ENCODE data around the gene GPR55. TPM values are rescaled to one million over a fixed set of nuclear protein-coding genes. Genes with fewer than 3 reads are reported as not detected.

GPR55 gene
- total RNA-seq, 1 experiment from 2014 or later = not detected

DNA sequence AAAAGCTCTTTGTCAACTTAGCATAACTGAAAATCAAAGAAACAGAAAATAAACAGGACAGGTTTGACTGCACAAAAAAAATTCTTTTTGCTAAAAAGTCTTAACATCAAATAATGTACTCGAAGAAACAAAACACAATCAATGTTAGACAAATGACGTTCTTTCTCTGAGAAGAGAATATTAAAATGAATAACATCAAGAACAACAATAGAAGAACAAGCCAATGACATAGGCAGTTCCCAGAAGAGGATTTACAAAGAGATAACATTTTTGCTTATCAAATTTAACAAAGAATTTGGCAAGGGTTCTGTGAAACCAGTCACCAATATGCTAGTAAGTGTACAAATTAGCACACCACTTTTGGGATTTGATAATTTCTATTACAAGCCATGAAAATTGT, 5.8 kb downstream of the GPR55 start:
- POLR2A ChIA-PET = no interaction called here
- Mint-ChIP-seq H3K27ac (no peak overlapping the region), H3K9me3 (no peaks in the 10 kb centered on the region), H3K4me1 (peaks cover 8% of the 10 kb centered on the region), H3K36me3 (no peaks in the 10 kb centered on the region), H3K4me3 (no peak overlapping the region), H3K27me3 (ENCODE audit: low read depth) (no peaks in the 10 kb centered on the region)
- CTCF ChIA-PET = no interaction called here
- DNase-seq (ENCODE audit: low spot score) (no peak), ATAC-seq (no peak)
- TF ChIP-seq ZBTB43 (CRISPR knock-in tag; IDR thresholded peaks at IDR 0.05) = no peak
- no peak for TF ChIP-seq TP53 (CRISPR knock-in tag; IDR thresholded peaks at IDR 0.05)
- TF ChIP-seq MAX (CRISPR knock-in tag; IDR thresholded peaks at IDR 0.05) = no peak
- TF ChIP-seq EMX1 (CRISPR knock-in tag; IDR thresholded peaks at IDR 0.05) = no peak
- no peak for TF ChIP-seq ZNF232 (CRISPR knock-in tag; IDR thresholded peaks at IDR 0.05)
- TF ChIP-seq, protein P1, sequence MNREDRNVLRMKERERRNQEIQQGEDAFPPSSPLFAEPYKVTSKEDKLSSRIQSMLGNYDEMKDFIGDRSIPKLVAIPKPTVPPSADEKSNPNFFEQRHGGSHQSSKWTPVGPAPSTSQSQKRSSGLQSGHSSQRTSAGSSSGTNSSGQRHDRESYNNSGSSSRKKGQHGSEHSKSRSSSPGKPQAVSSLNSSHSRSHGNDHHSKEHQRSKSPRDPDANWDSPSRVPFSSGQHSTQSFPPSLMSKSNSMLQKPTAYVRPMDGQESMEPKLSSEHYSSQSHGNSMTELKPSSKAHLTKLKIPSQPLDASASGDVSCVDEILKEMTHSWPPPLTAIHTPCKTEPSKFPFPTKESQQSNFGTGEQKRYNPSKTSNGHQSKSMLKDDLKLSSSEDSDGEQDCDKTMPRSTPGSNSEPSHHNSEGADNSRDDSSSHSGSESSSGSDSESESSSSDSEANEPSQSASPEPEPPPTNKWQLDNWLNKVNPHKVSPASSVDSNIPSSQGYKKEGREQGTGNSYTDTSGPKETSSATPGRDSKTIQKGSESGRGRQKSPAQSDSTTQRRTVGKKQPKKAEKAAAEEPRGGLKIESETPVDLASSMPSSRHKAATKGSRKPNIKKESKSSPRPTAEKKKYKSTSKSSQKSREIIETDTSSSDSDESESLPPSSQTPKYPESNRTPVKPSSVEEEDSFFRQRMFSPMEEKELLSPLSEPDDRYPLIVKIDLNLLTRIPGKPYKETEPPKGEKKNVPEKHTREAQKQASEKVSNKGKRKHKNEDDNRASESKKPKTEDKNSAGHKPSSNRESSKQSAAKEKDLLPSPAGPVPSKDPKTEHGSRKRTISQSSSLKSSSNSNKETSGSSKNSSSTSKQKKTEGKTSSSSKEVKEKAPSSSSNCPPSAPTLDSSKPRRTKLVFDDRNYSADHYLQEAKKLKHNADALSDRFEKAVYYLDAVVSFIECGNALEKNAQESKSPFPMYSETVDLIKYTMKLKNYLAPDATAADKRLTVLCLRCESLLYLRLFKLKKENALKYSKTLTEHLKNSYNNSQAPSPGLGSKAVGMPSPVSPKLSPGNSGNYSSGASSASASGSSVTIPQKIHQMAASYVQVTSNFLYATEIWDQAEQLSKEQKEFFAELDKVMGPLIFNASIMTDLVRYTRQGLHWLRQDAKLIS (CRISPR knock-in tag; IDR thresholded peaks at IDR 0.05; ENCODE audit: borderline replicate concordance) = no peak
- TF ChIP-seq, protein P2, sequence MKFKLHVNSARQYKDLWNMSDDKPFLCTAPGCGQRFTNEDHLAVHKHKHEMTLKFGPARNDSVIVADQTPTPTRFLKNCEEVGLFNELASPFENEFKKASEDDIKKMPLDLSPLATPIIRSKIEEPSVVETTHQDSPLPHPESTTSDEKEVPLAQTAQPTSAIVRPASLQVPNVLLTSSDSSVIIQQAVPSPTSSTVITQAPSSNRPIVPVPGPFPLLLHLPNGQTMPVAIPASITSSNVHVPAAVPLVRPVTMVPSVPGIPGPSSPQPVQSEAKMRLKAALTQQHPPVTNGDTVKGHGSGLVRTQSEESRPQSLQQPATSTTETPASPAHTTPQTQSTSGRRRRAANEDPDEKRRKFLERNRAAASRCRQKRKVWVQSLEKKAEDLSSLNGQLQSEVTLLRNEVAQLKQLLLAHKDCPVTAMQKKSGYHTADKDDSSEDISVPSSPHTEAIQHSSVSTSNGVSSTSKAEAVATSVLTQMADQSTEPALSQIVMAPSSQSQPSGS (CRISPR knock-in tag; IDR thresholded peaks at IDR 0.05; ENCODE audit: borderline replicate concordance, low read depth) = no peak
- TF ChIP-seq, protein P3, sequence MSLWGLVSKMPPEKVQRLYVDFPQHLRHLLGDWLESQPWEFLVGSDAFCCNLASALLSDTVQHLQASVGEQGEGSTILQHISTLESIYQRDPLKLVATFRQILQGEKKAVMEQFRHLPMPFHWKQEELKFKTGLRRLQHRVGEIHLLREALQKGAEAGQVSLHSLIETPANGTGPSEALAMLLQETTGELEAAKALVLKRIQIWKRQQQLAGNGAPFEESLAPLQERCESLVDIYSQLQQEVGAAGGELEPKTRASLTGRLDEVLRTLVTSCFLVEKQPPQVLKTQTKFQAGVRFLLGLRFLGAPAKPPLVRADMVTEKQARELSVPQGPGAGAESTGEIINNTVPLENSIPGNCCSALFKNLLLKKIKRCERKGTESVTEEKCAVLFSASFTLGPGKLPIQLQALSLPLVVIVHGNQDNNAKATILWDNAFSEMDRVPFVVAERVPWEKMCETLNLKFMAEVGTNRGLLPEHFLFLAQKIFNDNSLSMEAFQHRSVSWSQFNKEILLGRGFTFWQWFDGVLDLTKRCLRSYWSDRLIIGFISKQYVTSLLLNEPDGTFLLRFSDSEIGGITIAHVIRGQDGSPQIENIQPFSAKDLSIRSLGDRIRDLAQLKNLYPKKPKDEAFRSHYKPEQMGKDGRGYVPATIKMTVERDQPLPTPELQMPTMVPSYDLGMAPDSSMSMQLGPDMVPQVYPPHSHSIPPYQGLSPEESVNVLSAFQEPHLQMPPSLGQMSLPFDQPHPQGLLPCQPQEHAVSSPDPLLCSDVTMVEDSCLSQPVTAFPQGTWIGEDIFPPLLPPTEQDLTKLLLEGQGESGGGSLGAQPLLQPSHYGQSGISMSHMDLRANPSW (CRISPR knock-in tag; conservative IDR thresholded peaks at IDR 0.05; ENCODE audit: low read depth) = no peak
- no peak for TF ChIP-seq ERG (CRISPR knock-in tag; IDR thresholded peaks at IDR 0.05)
- TF ChIP-seq, protein P4, sequence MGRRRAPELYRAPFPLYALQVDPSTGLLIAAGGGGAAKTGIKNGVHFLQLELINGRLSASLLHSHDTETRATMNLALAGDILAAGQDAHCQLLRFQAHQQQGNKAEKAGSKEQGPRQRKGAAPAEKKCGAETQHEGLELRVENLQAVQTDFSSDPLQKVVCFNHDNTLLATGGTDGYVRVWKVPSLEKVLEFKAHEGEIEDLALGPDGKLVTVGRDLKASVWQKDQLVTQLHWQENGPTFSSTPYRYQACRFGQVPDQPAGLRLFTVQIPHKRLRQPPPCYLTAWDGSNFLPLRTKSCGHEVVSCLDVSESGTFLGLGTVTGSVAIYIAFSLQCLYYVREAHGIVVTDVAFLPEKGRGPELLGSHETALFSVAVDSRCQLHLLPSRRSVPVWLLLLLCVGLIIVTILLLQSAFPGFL (CRISPR knock-in tag; IDR thresholded peaks at IDR 0.05; ENCODE audit: borderline replicate concordance) = no peak
- no peak for TF ChIP-seq MXD4 (CRISPR knock-in tag; IDR thresholded peaks at IDR 0.05; ENCODE audit: borderline replicate concordance)
- no peak for TF ChIP-seq ZNF281 (CRISPR knock-in tag; IDR thresholded peaks at IDR 0.05)
- TF ChIP-seq, protein P5, sequence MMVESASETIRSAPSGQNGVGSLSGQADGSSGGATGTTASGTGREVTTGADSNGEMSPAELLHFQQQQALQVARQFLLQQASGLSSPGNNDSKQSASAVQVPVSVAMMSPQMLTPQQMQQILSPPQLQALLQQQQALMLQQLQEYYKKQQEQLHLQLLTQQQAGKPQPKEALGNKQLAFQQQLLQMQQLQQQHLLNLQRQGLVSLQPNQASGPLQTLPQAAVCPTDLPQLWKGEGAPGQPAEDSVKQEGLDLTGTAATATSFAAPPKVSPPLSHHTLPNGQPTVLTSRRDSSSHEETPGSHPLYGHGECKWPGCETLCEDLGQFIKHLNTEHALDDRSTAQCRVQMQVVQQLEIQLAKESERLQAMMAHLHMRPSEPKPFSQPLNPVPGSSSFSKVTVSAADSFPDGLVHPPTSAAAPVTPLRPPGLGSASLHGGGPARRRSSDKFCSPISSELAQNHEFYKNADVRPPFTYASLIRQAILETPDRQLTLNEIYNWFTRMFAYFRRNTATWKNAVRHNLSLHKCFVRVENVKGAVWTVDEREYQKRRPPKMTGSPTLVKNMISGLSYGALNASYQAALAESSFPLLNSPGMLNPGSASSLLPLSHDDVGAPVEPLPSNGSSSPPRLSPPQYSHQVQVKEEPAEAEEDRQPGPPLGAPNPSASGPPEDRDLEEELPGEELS (CRISPR knock-in tag; IDR thresholded peaks at IDR 0.05) = no peak
- TF ChIP-seq NFYB (CRISPR knock-in tag; conservative IDR thresholded peaks at IDR 0.05; ENCODE audit: low read depth) = no peak
- TF ChIP-seq NR3C1 (CRISPR knock-in tag; conservative IDR thresholded peaks at IDR 0.05; ENCODE audit: low read depth) = no peak
- no peak for TF ChIP-seq ZNF671 (CRISPR knock-in tag; IDR thresholded peaks at IDR 0.05)

All from WTC11 (cell line).